Activated CD8-positive, alpha-beta memory T cell treated with anti-CD3 and anti-CD28 coated beads, Interleukin-2, amount 50 U/mL, for 24 hours (primary cell): ENCODE data around the gene DLGAP1.

Experiments
- DNase-seq: peaks from one replicate; pipeline ENCODE4 v3.0.0-alpha.2; 2020; ENCODE audit errors: extremely low read depth

Gene DLGAP1

GRCh38 chr18:3819961-3820360 lies 635.1 kb downstream of the DLGAP1 start:
- DNase-seq = no peak

GRCh38 chr18:3816610-3817363 lies 638.3 kb downstream of the DLGAP1 start:
- no peak for DNase-seq

GRCh38 chr18:3815991-3816390 lies 639.1 kb downstream of the DLGAP1 start:
- DNase-seq = no peak

GRCh38 chr18:3814816-3815215 lies 640.3 kb downstream of the DLGAP1 start:
- no peak for DNase-seq

GRCh38 chr18:3810296-3810695 lies 644.8 kb downstream of the DLGAP1 start:
- no peak for DNase-seq

- no peak for DNase-seq
Observed at GRCh38 chr18:3808985-3809780, 645.9 kb downstream of the DLGAP1 start.

GRCh38 chr18:3806656-3807055 lies 648.5 kb downstream of the DLGAP1 start:
- DNase-seq = no peak

- DNase-seq = no peak
Observed at GRCh38 chr18:3804336-3804735, 650.8 kb downstream of the DLGAP1 start.

GRCh38 chr18:3803350-3803749 lies 651.8 kb downstream of the DLGAP1 start:
- no peak for DNase-seq

GRCh38 chr18:3799515-3799914 lies 655.6 kb downstream of the DLGAP1 start:
- no peak for DNase-seq

- DNase-seq = no peak
Observed at GRCh38 chr18:3798032-3798431, 657.1 kb downstream of the DLGAP1 start.

GRCh38 chr18:3796434-3796833 lies 658.7 kb downstream of the DLGAP1 start:
- DNase-seq = no peak

GRCh38 chr18:3794537-3795348 lies 660.4 kb downstream of the DLGAP1 start:
- no peak for DNase-seq

GRCh38 chr18:3793545-3793944 lies 661.6 kb downstream of the DLGAP1 start:
- no peak for DNase-seq

- no peak for DNase-seq
Observed at GRCh38 chr18:3793111-3793510, 662.0 kb downstream of the DLGAP1 start.

- DNase-seq = no peak
Observed at GRCh38 chr18:3792711-3793110, 662.4 kb downstream of the DLGAP1 start.

- DNase-seq = no peak
Observed at GRCh38 chr18:3791238-3791637, 663.9 kb downstream of the DLGAP1 start.

GRCh38 chr18:3790703-3791102 lies 664.4 kb downstream of the DLGAP1 start:
- no peak for DNase-seq

GRCh38 chr18:3789525-3789924 lies 665.6 kb downstream of the DLGAP1 start:
- DNase-seq = no peak

GRCh38 chr18:3784949-3785348 lies 670.2 kb downstream of the DLGAP1 start:
- DNase-seq = no peak

GRCh38 chr18:3782901-3783300 lies 672.2 kb downstream of the DLGAP1 start:
- no peak for DNase-seq

- DNase-seq = no peak
Observed at GRCh38 chr18:3777719-3778118, 677.4 kb downstream of the DLGAP1 start.
